Dermis microvascular lymphatic vessel endothelial cell (primary cell): ENCODE data around the gene HSPA12A. TPM values are rescaled to one million over a fixed set of nuclear protein-coding genes. Genes with fewer than 3 reads are reported as not detected.

Source experiments
- DNase-seq, 2 donors: peaks; one replicate each; pipeline versions ENCODE4 v3.0.0 to v3.0.0-alpha.2; 2010; ENCODE audit warnings: low read depth in 2 of 2
- total RNA-seq: library from RNA; depleted of rRNA; stranded (reverse); fragments of >200 nt; gene quantifications from 2 replicates; pipeline ENCODE4 v1.2.1, GENCODE V29; 2014

HSPA12A gene
- total RNA-seq, 1 donor from 2014 or later, result 0.77 TPM

- DNase-seq, result no peak
Observed at GRCh38 chr10:116631871-116632295, 110.5 kb downstream of the HSPA12A start.

GRCh38 chr10:116630020-116630419 lies 112.3 kb downstream of the HSPA12A start:
- no peak for DNase-seq

- DNase-seq, result no peak
Observed at GRCh38 chr10:116629340-116629739, 113.0 kb downstream of the HSPA12A start.

GRCh38 chr10:116627386-116627933 lies 114.9 kb downstream of the HSPA12A start:
- DNase-seq, result no peak

- no peak for DNase-seq
Observed at GRCh38 chr10:116626815-116627214, 115.6 kb downstream of the HSPA12A start.

- DNase-seq, result no peak
Observed at GRCh38 chr10:116625845-116626244, 116.5 kb downstream of the HSPA12A start.

GRCh38 chr10:116621934-116622655 lies 120.3 kb downstream of the HSPA12A start:
- DNase-seq, result no peak

GRCh38 chr10:116621476-116621875 lies 120.9 kb downstream of the HSPA12A start:
- no peak for DNase-seq

Other genes with a start within 250 kb of the HSPA12A start
- not detected in 2 replicates for gene PNLIP, start 196.6 kb downstream of the HSPA12A start, total RNA-seq
- gene PNLIPRP1, start 151.6 kb downstream of the HSPA12A start, total RNA-seq, result not detected in 2 replicates
- gene PNLIPRP2, start 121.6 kb downstream of the HSPA12A start, total RNA-seq, result not detected in 2 replicates
- gene ENO4, start 106.9 kb upstream of the HSPA12A start, total RNA-seq, result under 0.01 TPM in 1 of 2 replicates, not detected in the other